Measurements from ENCODE around the gene PPP4R1. TPM values are rescaled to one million over a fixed set of nuclear protein-coding genes. Genes with fewer than 3 reads are reported as not detected.
"Not testable (repeated sequence)": the region's sequence is repeated elsewhere in the genome, so short reads cannot be mapped to it uniquely, and the experiment has no call there.

PPP4R1 gene
- total and polyA plus RNA-seq, 8 donors: 13.7 to 55.1 (median 34.8) TPM

GRCh38 chr18:9612977-9613376 is 1.4 kb downstream of the PPP4R1 start:
- peak overlapping the region in 2 of 4 donors; percentile 93 to 96 for H3K27ac ChIP-seq
- ATAC-seq: no peak
- H3K9me3 ChIP-seq: no peaks in the 10 kb centered on the region
- peaks cover 16 to 32% (median 19%) of the 10 kb centered on the region in 3 donors for H3K4me1 ChIP-seq
- no peaks in the 10 kb centered on the region for H3K36me3 ChIP-seq
- no peak for FAIRE-seq
- H3K27me3 ChIP-seq: no peaks in the 10 kb centered on the region
- no peak for TF ChIP-seq CTCF (IDR thresholded peaks at IDR 0.05)
- DNase-seq: no peak
- WGBS, 2 donors: 27 to 38% methylated on average over 3 of the region's 3 CpGs
- H3K4me3 ChIP-seq: peak overlapping the region in 2 of 4 donors; percentile 71 to 76
- intact Hi-C loops (cut with DNase I): no loop called here

- DNase-seq (peak in 3 of 6 donors; percentile 41 to 48 (median 45)), FAIRE-seq (no peak), ATAC-seq (peak; percentile 55 to 82 (median 70))
- intact Hi-C loops (cut with DNase I): no loop called here
- peaks cover 16 to 32% (median 19%) of the 10 kb centered on the region in 3 donors for H3K4me1 ChIP-seq
- peak; percentile 20 to 56 (median 34) for TF ChIP-seq CTCF (IDR thresholded peaks at IDR 0.05)
- no peaks in the 10 kb centered on the region for H3K36me3 ChIP-seq
- H3K27me3 ChIP-seq: no peaks in the 10 kb centered on the region
- H3K27ac ChIP-seq: peak overlapping the region in 2 of 4 donors; percentile 14 to 93
- peak overlapping the region in 2 of 4 donors; percentile 71 to 76 for H3K4me3 ChIP-seq
- H3K9me3 ChIP-seq: no peaks in the 10 kb centered on the region
- 27 to 38% methylated on average over 3 of the region's 3 CpGs for WGBS, 2 donors
Observed at GRCh38 chr18:9612215-9612830, 2.0 kb downstream of the PPP4R1 start.

GRCh38 chr18:9609190-9609589 is 5.2 kb downstream of the PPP4R1 start:
- Histone ChIP-seq H3K4me3 (no peak overlapping the region), H3K27me3 (no peaks in the 10 kb centered on the region), H3K36me3 (no peaks in the 10 kb centered on the region), H3K4me1 (peaks cover 13 to 24% (median 19%) of the 10 kb centered on the region in 3 donors), H3K9me3 (no peaks in the 10 kb centered on the region), H3K27ac (no peak overlapping the region)
- 68 to 73% methylated on average over 7 of the region's 7 CpGs for WGBS, 2 donors
- intact Hi-C loops (cut with DNase I): no loop called here
- no peak for DNase-seq
- FAIRE-seq: no peak
- no peak for ATAC-seq
- no peak for TF ChIP-seq CTCF (IDR thresholded peaks at IDR 0.05)

- ATAC-seq: no peak
- DNase-seq: no peak
- H3K27ac ChIP-seq: no peak overlapping the region
- H3K4me1 ChIP-seq: peaks cover 13 to 24% (median 19%) of the 10 kb centered on the region in 3 donors
- FAIRE-seq: no peak
- H3K36me3 ChIP-seq: no peaks in the 10 kb centered on the region
- TF ChIP-seq CTCF (IDR thresholded peaks at IDR 0.05): no peak
- H3K4me3 ChIP-seq: no peak overlapping the region
- 0 to 6% methylated on average over 1 of the region's 1 CpG for WGBS, 2 donors
- H3K27me3 ChIP-seq: no peaks in the 10 kb centered on the region
- intact Hi-C loops (cut with DNase I): no loop called here
- no peaks in the 10 kb centered on the region for H3K9me3 ChIP-seq
Observed at GRCh38 chr18:9608728-9609127, 5.6 kb downstream of the PPP4R1 start.

GRCh38 chr18:9608298-9608697 is 6.1 kb downstream of the PPP4R1 start:
- DNase-seq (no peak), ATAC-seq (no peak), FAIRE-seq (no peak)
- Histone ChIP-seq H3K9me3 (no peaks in the 10 kb centered on the region), H3K36me3 (no peaks in the 10 kb centered on the region), H3K27ac (no peak overlapping the region), H3K4me3 (no peak overlapping the region), H3K4me1 (peaks cover 13 to 24% (median 19%) of the 10 kb centered on the region in 3 donors), H3K27me3 (no peaks in the 10 kb centered on the region)
- intact Hi-C loops (cut with DNase I): no loop called here
- TF ChIP-seq CTCF (IDR thresholded peaks at IDR 0.05): no peak

GRCh38 chr18:9607111-9607510 is 7.2 kb downstream of the PPP4R1 start:
- H3K27ac ChIP-seq; ATAC-seq; FAIRE-seq; DNase-seq; intact Hi-C loops (cut with DNase I); H3K36me3 ChIP-seq; H3K9me3 ChIP-seq; H3K4me3 ChIP-seq; H3K27me3 ChIP-seq: not testable (repeated sequence)
- WGBS, 2 donors: 93 to 96% methylated on average over 5 of the region's 5 CpGs
- H3K4me1 ChIP-seq: peaks cover 6 to 16% (median 12%) of the 10 kb centered on the region in 3 donors

All from pancreas (tissue), 10 donors.